ENCODE data around the gene TBC1D9. TPM values are rescaled to one million over a fixed set of nuclear protein-coding genes. Genes with fewer than 3 reads are reported as not detected.

The TBC1D9 gene
- total RNA-seq, 1 donor from 2014 or later: 36.4 TPM

DNA sequence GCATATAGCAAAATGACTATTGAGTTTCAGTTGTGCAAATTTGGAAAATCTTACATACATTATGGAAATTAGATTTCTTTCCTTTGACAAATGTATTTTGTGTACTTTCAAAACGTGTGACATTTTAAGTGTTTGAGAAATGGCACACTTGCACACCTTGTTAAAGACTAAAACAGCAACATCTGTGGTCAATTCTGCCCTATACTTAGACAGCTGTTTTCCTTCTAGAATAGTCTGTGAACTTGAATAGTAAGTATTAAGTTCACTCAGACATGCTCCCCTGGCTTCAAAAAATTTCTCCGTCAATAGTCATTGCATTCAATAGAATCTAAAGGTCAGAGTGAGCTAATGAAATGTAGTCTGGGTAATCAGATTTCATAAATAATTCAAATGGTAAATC lies 21.7 kb upstream of the TBC1D9 start:
- H3K27ac Mint-ChIP-seq: no peak overlapping the region
- H3K4me1 Mint-ChIP-seq (ENCODE audit: low read depth): no peaks in the 10 kb centered on the region
- H3K4me3 Mint-ChIP-seq (ENCODE audit: low read depth): no peak overlapping the region
- no peaks in the 10 kb centered on the region for H3K36me3 Mint-ChIP-seq (ENCODE audit: insufficient read depth)
- TF ChIP-seq CTCF (IDR thresholded peaks at IDR 0.05; ENCODE audit: unreplicated experiment): no peak
- no peaks in the 10 kb centered on the region for H3K9me3 Mint-ChIP-seq (ENCODE audit: low read depth)
- no peak for DNase-seq (ENCODE audit: low spot score, unreplicated experiment)
- no peaks in the 10 kb centered on the region for H3K27me3 Mint-ChIP-seq

GRCh38 chr4:140777386-140777785 lies 21.2 kb upstream of the TBC1D9 start:
- Mint-ChIP-seq H3K4me3 (ENCODE audit: low read depth) (no peak overlapping the region), H3K4me1 (ENCODE audit: low read depth) (no peaks in the 10 kb centered on the region), H3K9me3 (ENCODE audit: low read depth) (no peaks in the 10 kb centered on the region), H3K27ac (no peak overlapping the region), H3K36me3 (ENCODE audit: insufficient read depth) (no peaks in the 10 kb centered on the region), H3K27me3 (no peaks in the 10 kb centered on the region)
- DNase-seq (ENCODE audit: low spot score, unreplicated experiment): no peak
- no peak for TF ChIP-seq CTCF (IDR thresholded peaks at IDR 0.05; ENCODE audit: unreplicated experiment)

GRCh38 chr4:140776556-140776955 lies 20.4 kb upstream of the TBC1D9 start:
- Mint-ChIP-seq H3K4me1 (ENCODE audit: low read depth) (no peaks in the 10 kb centered on the region), H3K27ac (no peak overlapping the region), H3K9me3 (ENCODE audit: low read depth) (no peaks in the 10 kb centered on the region)

GRCh38 chr4:140774956-140775355 lies 18.8 kb upstream of the TBC1D9 start:
- Mint-ChIP-seq H3K4me1 (ENCODE audit: low read depth) (no peaks in the 10 kb centered on the region), H3K27ac (no peak overlapping the region), H3K9me3 (ENCODE audit: low read depth) (no peaks in the 10 kb centered on the region), H3K4me3 (ENCODE audit: low read depth) (no peak overlapping the region), H3K36me3 (ENCODE audit: insufficient read depth) (no peaks in the 10 kb centered on the region), H3K27me3 (no peaks in the 10 kb centered on the region)
- no peak for TF ChIP-seq CTCF (IDR thresholded peaks at IDR 0.05; ENCODE audit: unreplicated experiment)
- DNase-seq (ENCODE audit: low spot score, unreplicated experiment): no peak

More at GRCh38 chr4:140776556-140776955, 20.4 kb upstream of the TBC1D9 start:
- no peak for TF ChIP-seq CTCF (IDR thresholded peaks at IDR 0.05; ENCODE audit: unreplicated experiment)
- no peak for DNase-seq (ENCODE audit: low spot score, unreplicated experiment)
- H3K36me3 Mint-ChIP-seq (ENCODE audit: insufficient read depth): no peaks in the 10 kb centered on the region
- no peak overlapping the region for H3K4me3 Mint-ChIP-seq (ENCODE audit: low read depth)
- no peaks in the 10 kb centered on the region for H3K27me3 Mint-ChIP-seq

- Mint-ChIP-seq H3K9me3 (ENCODE audit: low read depth) (no peaks in the 10 kb centered on the region), H3K36me3 (ENCODE audit: insufficient read depth) (no peaks in the 10 kb centered on the region), H3K4me1 (ENCODE audit: low read depth) (no peaks in the 10 kb centered on the region), H3K4me3 (ENCODE audit: low read depth) (no peak overlapping the region), H3K27me3 (no peaks in the 10 kb centered on the region), H3K27ac (no peak overlapping the region)
- no peak for TF ChIP-seq CTCF (IDR thresholded peaks at IDR 0.05; ENCODE audit: unreplicated experiment)
- DNase-seq (ENCODE audit: low spot score, unreplicated experiment): no peak
Measured at GRCh38 chr4:140774510-140774909, 18.3 kb upstream of the TBC1D9 start.

Measured in progenitor cell of endocrine pancreas (in vitro differentiated cells).